Measurements from ENCODE around the gene CNBD2.

DNA sequence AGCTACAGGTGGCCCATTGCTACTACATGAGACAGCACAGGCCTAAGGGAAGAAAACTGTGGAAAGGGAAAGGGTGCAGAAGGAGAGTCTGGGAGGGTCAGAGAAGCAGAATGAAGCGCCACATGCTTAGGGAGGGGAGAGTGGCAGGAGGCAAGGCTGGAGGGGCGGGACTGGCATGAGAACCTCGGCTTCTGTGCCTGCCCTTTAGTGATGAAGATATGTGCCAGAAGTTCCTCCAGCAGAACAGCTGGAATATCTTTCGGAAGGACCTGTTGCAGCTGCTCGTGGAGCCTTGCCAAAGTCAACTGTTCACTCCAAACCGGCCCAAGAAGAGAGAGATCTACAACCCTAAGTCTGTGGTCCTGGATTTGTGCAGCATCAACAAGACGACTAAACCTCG is 61.8 kb downstream of the CNBD2 start:
- TF ChIP-seq TAF1 (IDR thresholded peaks at IDR 0.05; ENCODE audit: borderline replicate concordance, low read depth, low read length) (no peak), POLR2A (IDR thresholded peaks at IDR 0.05; ENCODE audit: low read depth, low read length) (no peak)

Data from GM12892 (cell line).